T47D (cell line): ENCODE data around the gene MAN1C1.
A peak's percentile ranks its signal among the peaks of the same experiment; 100 is the strongest.

ENCODE experiments used
- DNase-seq, 2 experiments: peaks; one replicate each; pipeline versions ENCODE4 v3.0.0 to v3.0.0-alpha.2; 2011 to 2012; ENCODE audit warnings: low read depth in 1 of 2, low spot score in 1 of 2
- JUND ChIP-seq: IDR thresholded peaks from 2 replicates; pipeline ENCODE4 v1.6.1; 2012; ENCODE audit warnings: low read depth
- in situ Hi-C: cut with HindIII; loops from 2 replicates; pipeline ENCODE4 v1.10.0; 2016; ENCODE audit warnings: low sequenced_read_pairs, low pct_unique_long_range_greater_than_20kb

MAN1C1 gene

GRCh38 chr1:25740071-25740470 lies 123.5 kb downstream of the MAN1C1 start:
- in situ Hi-C loops, result no loop called here
- no peak for DNase-seq
- TF ChIP-seq JUND, result no peak

GRCh38 chr1:25742316-25742715 lies 125.7 kb downstream of the MAN1C1 start:
- in situ Hi-C loops, result no loop called here
- no peak for DNase-seq
- TF ChIP-seq JUND, result no peak

GRCh38 chr1:25743164-25744139 lies 126.9 kb downstream of the MAN1C1 start:
- no peak for TF ChIP-seq JUND
- in situ Hi-C loops, result no loop called here
- peak in 1 of 2 experiments; percentile 25 for DNase-seq

GRCh38 chr1:25744140-25744581 lies 127.6 kb downstream of the MAN1C1 start:
- DNase-seq, result peak; percentile 63 to 74
- in situ Hi-C loops, result no loop called here
- TF ChIP-seq JUND, result no peak

GRCh38 chr1:25744636-25745425 lies 128.2 kb downstream of the MAN1C1 start:
- no peak for DNase-seq
- in situ Hi-C loops, result no loop called here
- no peak for TF ChIP-seq JUND

- DNase-seq, result no peak
- in situ Hi-C loops, result no loop called here
- no peak for TF ChIP-seq JUND
These were observed 129.9 kb downstream of the MAN1C1 start for GRCh38 chr1:25746299-25747045.

GRCh38 chr1:25747046-25747719 lies 130.6 kb downstream of the MAN1C1 start:
- DNase-seq, result no peak
- TF ChIP-seq JUND, result no peak
- in situ Hi-C loops, result no loop called here

- in situ Hi-C loops, result no loop called here
- no peak for TF ChIP-seq JUND
- DNase-seq, result no peak
These were observed 132.1 kb downstream of the MAN1C1 start for GRCh38 chr1:25748531-25749205.

- in situ Hi-C loops, result no loop called here
- no peak for DNase-seq
- TF ChIP-seq JUND, result no peak
These were observed 134.5 kb downstream of the MAN1C1 start for GRCh38 chr1:25750923-25751605.

- no peak for TF ChIP-seq JUND
- in situ Hi-C loops, result no loop called here
- no peak for DNase-seq
These were observed 138.0 kb downstream of the MAN1C1 start for GRCh38 chr1:25754470-25755181.
